GM12878 (cell line): Measurements from ENCODE around the gene GNL3. TPM values are rescaled to one million over a fixed set of nuclear protein-coding genes. Genes with fewer than 3 reads are reported as not detected.
"Not testable (repeated sequence)": the region's sequence is repeated elsewhere in the genome, so short reads cannot be mapped to it uniquely, and the experiment has no call there.

Source experiments
- ATAC-seq: fragments of 200-7000 bp; cut with Tn5 transposase; 3 replicates; pipeline ENCODE4 v1.9.1; 2020; ENCODE audit warnings: mild to moderate bottlenecking, moderate library complexity
- BruUV-seq: library from RNA; stranded (reverse); fragments of 400-500 nt; replicated peaks from 2 replicates; lab custom pipeline; 2021; lab: Mats Ljungman, UMichigan
- CTCF ChIA-PET: fragments of 300-600 bp; sonication (Branson Sonifier 250); formaldehyde crosslinking; extraction: SDS; loops from one replicate; lab custom pipeline; 2021; ENCODE audit warnings: inconsistent platforms; lab: Yijun Ruan, JAX
- POLR2A ChIA-PET: fragments of 350-600 bp; formaldehyde crosslinking; extraction: SDS; loops from one replicate; lab custom pipeline; 2021; ENCODE audit warnings: inconsistent platforms; lab: Charles Lee
- RAD21 ChIA-PET: fragments of 300-600 bp; sonication (Branson Sonifier 250); formaldehyde crosslinking; loops from one replicate; lab custom pipeline; 2023; ENCODE audit warnings: antibody characterized with exemption; ENCODE audit not compliant: unreplicated experiment; lab: Charles Lee
- SMC1A ChIA-PET: fragments of 300-600 bp; sonication (Branson Sonifier 250); formaldehyde crosslinking; loops from one replicate; lab custom pipeline; 2023; ENCODE audit not compliant: unreplicated experiment, uncharacterized antibody; lab: Charles Lee
- DNase-seq: peaks from one replicate; pipeline ENCODE4 v3.0.0-alpha.2; 2011; ENCODE audit warnings: low read depth, low spot score
- FAIRE-seq: peaks from 3 replicates; lab custom pipeline; 2011; peaks lifted over from hg19 to GRCh38; lab: Jason Lieb, UNC
- H2AFZ ChIP-seq: 2 replicates; pipeline ENCODE4 v1.6.0; 2011; ENCODE audit warnings: low read depth, low read length, control low read depth; ENCODE audit not compliant: control insufficient read depth
- H3K27ac ChIP-seq: 2 replicates; pipeline ENCODE4 v1.5.1; 2011; ENCODE audit warnings: control low read depth; ENCODE audit not compliant: control insufficient read depth, insufficient read depth
- H3K27me3 ChIP-seq, 2 experiments: replicated peaks in 1 of 2; 2 replicates each; pipeline versions ENCODE4 v1.6.0 to v1.6.1; 2011; ENCODE audit warnings: low read length in 1 of 2; ENCODE audit not compliant: control insufficient read depth in 2 of 2, insufficient read depth in 2 of 2
- H3K36me3 ChIP-seq, 2 experiments: 2 replicates each; pipeline ENCODE4 v1.5.1; 2011; ENCODE audit warnings: low read length in 1 of 2; ENCODE audit not compliant: control insufficient read depth in 2 of 2, insufficient read depth in 2 of 2
- H3K4me1 ChIP-seq: 2 replicates; pipeline ENCODE4 v1.6.1; 2011; ENCODE audit warnings: mild to moderate bottlenecking, low read length, moderate library complexity, mixed read lengths; ENCODE audit not compliant: control insufficient read depth, insufficient read depth
- H3K4me2 ChIP-seq: 2 replicates; pipeline ENCODE4 v1.6.0; 2011; ENCODE audit warnings: control low read depth; ENCODE audit not compliant: control insufficient read depth, insufficient read depth
- H3K4me3 ChIP-seq: fragments of 200-600 bp; sonication (generic); 2 replicates; pipeline ENCODE4 v1.5.1; 2016
- H3K79me2 ChIP-seq: 2 replicates; pipeline ENCODE4 v1.6.0; 2011; ENCODE audit warnings: low read length; ENCODE audit not compliant: control insufficient read depth, insufficient read depth
- H3K9ac ChIP-seq: 2 replicates; pipeline ENCODE4 v1.8.0; 2011; ENCODE audit warnings: low read length, control low read depth, mixed read lengths; ENCODE audit not compliant: control insufficient read depth, insufficient read depth
- H3K9me3 ChIP-seq: replicated peaks from 3 replicates; pipeline ENCODE4 v1.5.1; 2011; ENCODE audit warnings: mild to moderate bottlenecking, low read length; ENCODE audit not compliant: control insufficient read depth, insufficient read depth
- H4K20me1 ChIP-seq: 2 replicates; pipeline ENCODE4 v1.6.0; 2011; ENCODE audit not compliant: control insufficient read depth, insufficient read depth
- CBFB ChIP-seq: IDR thresholded peaks from 2 replicates; pipeline ENCODE4 v1.6.1; 2016; ENCODE audit warnings: antibody characterized with exemption, low read depth
- GABPA ChIP-seq: IDR thresholded peaks from 2 replicates; pipeline ENCODE4 v1.6.1; 2014; ENCODE audit warnings: antibody characterized with exemption, low read depth, mild to moderate bottlenecking, inconsistent platforms
- MTA2 ChIP-seq: fragments of 450-650 bp; IDR thresholded peaks from 2 replicates; pipeline ENCODE4 v1.6.1; 2016; ENCODE audit warnings: low read depth, mild to moderate bottlenecking, moderate library complexity
- NBN ChIP-seq: fragments of 450-650 bp; IDR thresholded peaks from 2 replicates; pipeline ENCODE4 v1.6.1; 2016
- RFX5 ChIP-seq: IDR thresholded peaks from 2 replicates; pipeline ENCODE4 v1.6.1; 2011; ENCODE audit warnings: low read depth, low read length, improper control_type of control experiment
- WGBS: methylation state at CpG from one replicate; pipeline ENCODE4 v1.1.6; 2016; ENCODE audit warnings: low lambda C conversion rate; ENCODE audit not compliant: insufficient replicate concordance, insufficient coverage; ENCODE audit errors: missing lambda C conversion rate; 5-methylcytosine and 5-hydroxymethylcytosine counted together
- in situ Hi-C: fragments of 300-500 bp; cut with MboI; formaldehyde crosslinking; loops from 9 replicates; pipeline ENCODE4 v1.14.3; 2018; ENCODE audit warnings: mixed read lengths
- intact Hi-C: fragments of 100-400 bp; cut with micrococcal nuclease; formaldehyde crosslinking; loops from one replicate; pipeline ENCODE4 v1.14.2; 2022; ENCODE audit not compliant: unreplicated experiment
- polyA plus RNA-seq, 11 experiments: library from polyadenylated mRNA; depleted of rRNA in 4 of 11; unstranded in 6 of 11; stranded (reverse) in 5 of 11; fragments of >200 nt; fragmentation: Nextera tagmentation in 4 of 11; fragmentation: Illumina TruSeq in 1 of 11; extraction: Ambion mirVana in 4 of 11; extraction: Trizol in 1 of 11; gene quantifications; 1 replicate in 1 of 11; 2 replicates in 10 of 11; pipeline versions ENCODE4 v1.2.1 to v1.2.3, GENCODE V29; 2011 to 2016; ENCODE audit warnings: inconsistent platforms in 2 of 11, missing spikeins in 2 of 11, low read depth in 1 of 11
- total RNA-seq, 4 experiments: library from RNA; depleted of rRNA in 3 of 4; stranded (reverse); fragments of >200 nt in 3 of 4; fragmentation: Illumina TruSeq in 1 of 4; extraction: Trizol in 1 of 4; gene quantifications; 2 replicates each; pipeline versions ENCODE4 v1.2.1 to v1.2.3, GENCODE V29; 2013 to 2021
- TF ChIP-seq, protein P1 (sequence below): fragments of 450-650 bp; IDR thresholded peaks from 2 replicates; pipeline ENCODE4 v1.6.1; 2017; ENCODE audit warnings: mild to moderate bottlenecking, moderate library complexity

Gene GNL3
- total and polyA plus RNA-seq, 10 of the 15 experiments (the other 5 are each of a cell fraction or from before 2014, with no cell fraction given), result 172 to 368 (median 257) TPM

GRCh38 chr3:52671676-52672075 lies 14.2 kb upstream of the GNL3 start:
- no peak for DNase-seq
- no peak for FAIRE-seq
- ChIA-PET SMC1A (interaction anchor here (1.0 to 1.8 kb wide), 6 partner anchors 8 to 24 kb away, joined by 3 to 4 read pairs (median 4); no protein-coding TSS in a partner anchor), RAD21 (interaction anchor here (0.6 to 1.3 kb wide), 2 partner anchors 13 to 222 kb away, joined by 3 to 4 read pairs; no protein-coding TSS in a partner anchor), CTCF (interaction anchor here (1.2 to 2.2 kb wide), 2 partner anchors 11 kb away, joined by 3 to 9 read pairs; no protein-coding TSS in a partner anchor), POLR2A (interaction anchor here (0.5 to 1.2 kb wide), 3 partner anchors 10 to 48 kb away, joined by 3 to 6 read pairs (median 5); no protein-coding TSS in a partner anchor)
- Histone ChIP-seq H3K27ac (peak overlapping the region; percentile 80), H3K27me3 (no peaks in the 10 kb centered on the region), H4K20me1 (no peaks in the 10 kb centered on the region), H3K9me3 (no peaks in the 10 kb centered on the region; the same call in 2 of the 3 replicates), H3K4me3 (peak overlapping the region; percentile 11; the same call in 1 of the 2 replicates), H3K4me1 (peaks cover 31% of the 10 kb centered on the region), H3K4me2 (peak overlapping the region; percentile 79), H3K36me3 (peaks cover 1 to 14% of the 10 kb centered on the region in 2 experiments), H3K79me2 (peaks cover 9% of the 10 kb centered on the region), H3K9ac (peak overlapping the region; percentile 46; the same call in 1 of the 2 replicates), H2AFZ (no peak overlapping the region)
- no peak for TF ChIP-seq NBN
- TF ChIP-seq CBFB, result no peak
- no peak for TF ChIP-seq GABPA
- TF ChIP-seq MTA2, result peak; percentile 29; the same call in 1 of the 2 replicates
- TF ChIP-seq, protein P1, sequence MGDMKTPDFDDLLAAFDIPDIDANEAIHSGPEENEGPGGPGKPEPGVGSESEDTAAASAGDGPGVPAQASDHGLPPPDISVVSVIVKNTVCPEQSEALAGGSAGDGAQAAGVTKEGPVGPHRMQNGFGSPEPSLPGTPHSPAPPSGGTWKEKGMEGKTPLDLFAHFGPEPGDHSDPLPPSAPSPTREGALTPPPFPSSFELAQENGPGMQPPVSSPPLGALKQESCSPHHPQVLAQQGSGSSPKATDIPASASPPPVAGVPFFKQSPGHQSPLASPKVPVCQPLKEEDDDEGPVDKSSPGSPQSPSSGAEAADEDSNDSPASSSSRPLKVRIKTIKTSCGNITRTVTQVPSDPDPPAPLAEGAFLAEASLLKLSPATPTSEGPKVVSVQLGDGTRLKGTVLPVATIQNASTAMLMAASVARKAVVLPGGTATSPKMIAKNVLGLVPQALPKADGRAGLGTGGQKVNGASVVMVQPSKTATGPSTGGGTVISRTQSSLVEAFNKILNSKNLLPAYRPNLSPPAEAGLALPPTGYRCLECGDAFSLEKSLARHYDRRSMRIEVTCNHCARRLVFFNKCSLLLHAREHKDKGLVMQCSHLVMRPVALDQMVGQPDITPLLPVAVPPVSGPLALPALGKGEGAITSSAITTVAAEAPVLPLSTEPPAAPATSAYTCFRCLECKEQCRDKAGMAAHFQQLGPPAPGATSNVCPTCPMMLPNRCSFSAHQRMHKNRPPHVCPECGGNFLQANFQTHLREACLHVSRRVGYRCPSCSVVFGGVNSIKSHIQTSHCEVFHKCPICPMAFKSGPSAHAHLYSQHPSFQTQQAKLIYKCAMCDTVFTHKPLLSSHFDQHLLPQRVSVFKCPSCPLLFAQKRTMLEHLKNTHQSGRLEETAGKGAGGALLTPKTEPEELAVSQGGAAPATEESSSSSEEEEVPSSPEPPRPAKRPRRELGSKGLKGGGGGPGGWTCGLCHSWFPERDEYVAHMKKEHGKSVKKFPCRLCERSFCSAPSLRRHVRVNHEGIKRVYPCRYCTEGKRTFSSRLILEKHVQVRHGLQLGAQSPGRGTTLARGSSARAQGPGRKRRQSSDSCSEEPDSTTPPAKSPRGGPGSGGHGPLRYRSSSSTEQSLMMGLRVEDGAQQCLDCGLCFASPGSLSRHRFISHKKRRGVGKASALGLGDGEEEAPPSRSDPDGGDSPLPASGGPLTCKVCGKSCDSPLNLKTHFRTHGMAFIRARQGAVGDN, result no peak
- no peak for TF ChIP-seq RFX5
- in situ Hi-C loops, result no loop called here
- WGBS, result 0% methylated on average over 1 of the region's 1 CpG
- no TSS peak for BruUV-seq
- intact Hi-C loops, result loop anchor here (1.0 kb wide), 1 partner anchor 14 kb away; the partner anchor contains the start of gene PBRM1
- peak; percentile 58 for ATAC-seq

DNA sequence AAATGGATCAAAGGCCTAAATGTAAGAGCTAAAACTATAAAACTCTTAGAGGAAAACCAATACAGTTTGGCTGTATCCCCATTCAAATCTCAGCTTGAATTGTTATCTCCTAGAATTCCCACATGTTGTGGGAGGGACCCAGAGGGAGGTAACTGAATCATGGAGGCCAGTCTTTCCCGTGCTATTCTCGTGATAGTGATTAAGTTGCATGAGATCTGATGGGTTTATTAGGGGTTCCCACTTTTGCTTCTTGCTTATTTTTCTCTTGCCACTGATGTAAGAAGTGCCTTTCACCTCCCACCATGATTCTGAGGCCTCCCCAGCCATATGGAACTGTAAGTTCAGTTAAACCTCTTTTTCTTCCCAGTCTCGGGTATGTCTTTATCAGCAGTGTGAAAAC lies 9.6 kb upstream of the GNL3 start:
- RAD21 ChIA-PET, DNase-seq, H3K4me2 ChIP-seq, H3K9me3 ChIP-seq, H3K9ac ChIP-seq, POLR2A ChIA-PET, FAIRE-seq, intact Hi-C loops, H4K20me1 ChIP-seq, BruUV-seq, SMC1A ChIA-PET, H3K27me3 ChIP-seq, CTCF ChIA-PET, ATAC-seq, in situ Hi-C loops, H2AFZ ChIP-seq, H3K27ac ChIP-seq, H3K4me3 ChIP-seq: not testable (repeated sequence)
- H3K79me2 ChIP-seq, result peaks cover 19% of the 10 kb centered on the region
- H3K36me3 ChIP-seq, result peaks cover 1 to 27% of the 10 kb centered on the region in 2 experiments
- H3K4me1 ChIP-seq, result peaks cover 19% of the 10 kb centered on the region
- WGBS, result 98% methylated on average over 3 of the region's 3 CpGs
